AG08395 (cell line): ENCODE data around the gene MED16.
"Not testable (repeated sequence)": the region's sequence is repeated elsewhere in the genome, so short reads cannot be mapped to it uniquely, and the experiment has no call there.

Experiments used
- DNase-seq: peaks from one replicate; pipeline ENCODE4 v3.0.0; 2012; ENCODE audit warnings: mixed read lengths, low spot score

The MED16 gene

DNA sequence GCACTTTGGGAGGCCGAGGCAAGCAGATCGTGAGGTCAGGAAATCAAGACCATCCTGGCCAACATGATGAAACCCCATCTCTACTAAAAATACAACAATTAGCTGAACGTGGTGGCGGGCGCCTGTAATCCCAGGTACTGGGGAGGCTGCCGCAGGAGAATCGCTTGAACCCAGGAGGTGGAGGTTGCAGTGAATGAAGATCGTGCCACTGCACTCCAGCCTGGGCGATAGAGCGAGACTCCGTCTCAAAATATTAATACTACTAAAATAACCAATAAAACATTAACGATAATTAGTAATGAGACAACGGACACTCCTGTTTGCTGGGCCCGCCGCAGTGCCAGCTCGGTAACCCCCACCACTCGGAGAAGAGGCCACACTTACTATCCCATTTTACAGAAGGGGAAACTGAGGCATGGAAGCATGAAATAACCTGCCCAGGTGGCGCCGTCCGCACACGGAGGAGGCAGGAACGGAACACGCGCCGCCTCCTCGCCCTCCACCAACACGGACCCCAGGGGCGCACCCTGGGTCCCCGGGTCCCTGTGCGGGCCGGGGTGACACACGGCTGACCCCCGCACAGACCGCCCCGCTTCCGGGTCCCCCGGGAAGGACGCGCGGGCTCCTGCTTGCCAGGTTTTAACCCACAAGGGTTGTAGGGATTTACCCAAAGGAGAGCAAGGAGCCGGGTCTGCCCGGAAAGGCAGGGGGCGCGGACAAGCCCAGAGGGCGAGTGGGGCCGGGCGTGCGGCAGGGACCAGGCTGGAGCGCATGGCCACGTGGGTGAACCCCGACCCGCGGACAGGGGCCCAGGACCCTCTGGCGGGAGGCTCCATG is 18.4 kb upstream of the MED16 start:
- no peak for DNase-seq

DNA sequence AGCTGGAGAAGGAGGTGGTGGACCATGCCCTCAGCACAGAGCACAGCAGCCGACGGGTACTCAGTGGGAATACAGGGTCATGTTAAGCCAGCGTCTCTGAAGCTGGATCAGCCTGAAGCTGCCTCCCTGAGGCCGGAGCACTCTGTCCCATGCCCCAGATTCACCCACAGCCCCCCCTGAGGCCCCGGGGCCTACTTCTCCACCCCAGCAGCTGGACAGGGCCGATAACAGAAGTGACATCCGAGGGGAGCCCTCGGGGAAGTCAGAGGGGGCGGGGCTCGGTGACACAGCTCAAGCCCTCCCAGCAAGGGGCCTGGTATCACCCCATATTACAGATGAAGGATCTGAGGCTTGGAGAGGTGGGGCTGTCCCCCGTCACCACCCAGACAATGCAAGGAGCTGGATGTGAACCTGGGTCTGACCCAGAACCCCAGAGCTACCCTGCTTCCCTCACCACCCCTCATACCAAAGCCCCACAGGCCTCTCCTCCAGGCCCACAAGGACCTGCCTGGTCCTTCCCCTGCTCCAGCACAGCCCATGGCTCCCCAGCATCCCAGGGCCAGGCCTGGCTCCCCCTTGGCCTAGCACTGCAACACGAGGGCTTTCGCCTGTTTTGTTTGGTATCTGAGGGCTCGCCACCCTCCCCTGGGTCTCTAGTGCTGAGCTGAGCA is 14.3 kb upstream of the MED16 start:
- DNase-seq, result no peak

DNA sequence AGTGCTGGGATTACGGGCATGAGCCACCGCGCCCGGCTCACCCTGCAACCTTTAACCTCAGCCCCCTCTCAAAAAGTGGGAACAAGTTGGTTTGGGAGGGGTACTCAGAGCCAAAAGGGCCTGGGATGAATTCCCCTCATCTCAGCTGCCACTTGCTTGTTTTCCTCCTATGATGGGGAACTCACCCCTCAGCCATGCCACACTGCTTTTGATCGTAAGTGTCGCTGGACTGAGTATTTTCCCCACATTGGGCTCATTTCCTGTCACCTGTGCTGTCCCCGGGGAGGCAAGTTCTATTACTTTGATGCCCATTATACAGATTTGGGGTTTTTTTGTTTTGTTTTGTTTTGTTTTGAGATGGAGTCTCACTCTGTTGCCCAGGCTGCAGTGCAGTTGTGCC is 13.5 kb upstream of the MED16 start:
- DNase-seq, result no peak

DNA sequence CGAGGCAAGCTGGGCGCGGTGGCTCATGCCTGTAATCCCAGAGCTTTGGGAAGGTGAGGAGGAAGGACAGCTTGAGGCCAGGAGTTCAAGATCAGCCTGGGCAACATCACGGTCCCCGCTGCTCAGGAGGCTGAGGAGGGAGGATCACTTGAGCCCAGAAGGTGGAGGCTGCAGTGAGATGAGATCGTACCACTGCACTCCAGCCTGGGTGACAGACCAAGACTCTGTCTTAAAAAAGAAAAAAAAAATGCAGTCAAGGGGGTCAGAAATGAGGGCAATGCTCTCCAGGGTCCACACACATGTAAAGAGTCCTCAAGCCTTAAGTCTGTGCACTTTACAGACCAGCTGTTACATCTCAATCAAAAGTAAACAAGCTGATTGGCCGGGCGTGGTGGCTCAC is 11.6 kb upstream of the MED16 start:
- no peak for DNase-seq

DNA sequence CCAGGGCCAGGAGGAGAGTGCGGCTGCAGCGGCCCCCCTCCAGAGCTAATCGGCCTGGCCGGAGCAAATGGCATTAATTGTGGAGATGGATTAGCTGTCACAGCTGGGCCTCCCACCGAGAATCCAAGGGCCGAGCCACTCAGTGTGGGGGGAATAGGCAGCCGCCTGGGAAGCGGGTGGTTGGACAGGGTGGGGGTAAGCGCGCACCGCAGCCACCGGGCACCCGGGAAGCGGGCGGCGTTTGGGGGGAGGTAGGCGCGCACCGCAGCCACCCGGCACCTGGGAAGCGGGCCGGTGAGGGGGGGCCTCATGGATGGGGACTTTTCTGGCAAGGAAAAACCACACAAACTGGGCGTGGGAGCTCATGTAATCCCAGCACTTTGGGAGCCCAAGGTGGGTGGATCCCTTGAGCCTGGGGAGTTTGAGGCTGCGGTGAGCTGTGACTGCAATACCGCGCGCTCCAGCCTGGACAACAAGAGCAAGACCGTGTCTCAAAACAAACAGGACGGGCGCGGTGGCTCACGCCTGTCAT is 10.3 kb upstream of the MED16 start:
- no peak for DNase-seq

DNA sequence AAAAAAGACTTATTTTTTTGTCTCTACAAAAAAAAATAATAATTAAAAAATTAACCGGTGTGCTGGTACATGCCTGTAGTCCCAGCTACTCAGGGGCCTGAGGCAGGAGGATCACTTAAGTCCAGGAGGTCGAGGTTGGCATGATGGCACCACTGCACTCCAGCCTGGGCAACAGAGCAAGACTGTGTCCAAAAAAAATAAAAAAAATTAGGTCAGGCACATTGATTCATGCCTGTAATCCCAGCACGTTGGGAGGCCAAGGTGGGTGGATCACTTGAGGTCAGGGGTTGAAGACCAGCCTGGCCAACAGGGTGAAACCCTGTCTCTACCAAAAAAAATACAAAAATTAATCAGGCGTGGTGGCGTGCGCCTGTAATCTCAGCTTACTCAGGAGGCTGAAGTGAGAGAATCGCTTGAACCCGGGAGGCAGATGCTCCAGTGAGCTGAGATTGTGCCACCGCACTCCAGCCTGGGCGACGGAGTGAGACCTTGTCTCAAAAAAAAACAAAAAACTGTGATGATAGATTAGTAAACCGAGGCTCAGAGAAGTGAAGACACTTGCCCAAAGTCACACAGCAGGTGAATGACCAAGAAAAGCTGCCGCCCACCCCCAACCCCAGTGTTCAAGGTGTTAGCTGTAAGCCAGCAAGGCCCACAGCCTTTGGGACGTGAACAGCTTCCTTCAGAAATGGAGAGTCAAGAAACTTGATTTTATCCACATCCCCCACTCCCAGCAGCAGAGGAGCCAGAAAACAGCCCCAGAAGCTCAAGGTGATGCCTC is 9.6 kb upstream of the MED16 start:
- DNase-seq, result no peak

DNA sequence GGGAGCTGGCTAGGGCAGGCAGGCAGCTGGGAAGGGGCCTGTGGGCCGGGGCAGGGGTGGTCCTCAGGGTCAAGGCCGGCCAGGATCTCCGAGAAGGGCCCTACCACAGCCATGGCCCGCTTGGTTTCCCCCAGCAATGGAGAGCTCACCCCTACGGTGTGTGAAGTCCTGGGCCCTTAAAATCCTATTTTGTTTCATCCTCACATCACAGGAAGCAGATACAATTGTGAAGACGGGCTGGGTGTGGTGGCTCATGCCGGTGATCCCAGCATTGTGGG is 9.0 kb upstream of the MED16 start:
- no peak for DNase-seq

DNA sequence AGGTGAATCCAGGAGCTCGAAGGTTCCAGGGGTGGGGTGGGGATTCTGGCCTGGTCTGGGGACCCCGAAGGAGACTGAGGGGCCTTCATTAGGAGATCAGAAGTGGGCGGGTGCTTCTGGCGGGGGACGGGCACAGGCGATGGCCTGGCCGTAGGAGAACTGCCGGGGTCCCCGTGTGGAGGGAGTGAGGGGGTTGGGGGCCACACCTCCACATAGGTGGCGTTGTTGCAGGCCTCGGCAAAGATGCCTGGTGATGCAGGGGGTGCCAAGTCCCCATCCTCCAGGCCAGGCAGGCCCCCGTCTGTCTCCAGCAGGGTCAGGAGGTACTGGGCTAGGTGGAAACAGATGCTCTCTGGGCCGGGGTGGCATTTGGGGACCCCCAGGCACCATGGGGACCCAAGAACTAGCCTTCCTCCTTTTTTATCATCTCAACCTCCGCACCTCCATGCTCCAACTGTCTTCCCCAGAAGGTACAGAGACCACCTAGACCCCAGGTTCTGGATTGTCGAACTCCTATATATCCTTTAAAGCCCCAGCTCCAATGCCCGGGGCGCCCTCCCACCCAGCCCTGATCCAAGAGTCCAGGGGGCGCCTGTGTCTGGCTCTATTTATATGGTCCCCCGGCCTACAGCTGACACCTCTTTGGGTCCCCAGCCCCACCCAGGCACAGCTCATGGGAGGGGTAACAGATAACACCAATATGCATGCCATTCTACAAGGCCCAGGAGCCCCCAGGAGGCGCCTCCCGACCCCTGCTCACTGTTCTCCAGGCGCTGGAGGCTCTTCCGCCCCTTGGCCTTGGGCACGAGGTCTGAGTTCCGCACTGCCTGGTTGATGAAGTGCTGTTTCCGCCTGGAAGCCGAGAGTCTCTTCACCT is 8.5 kb upstream of the MED16 start:
- no peak for DNase-seq

DNA sequence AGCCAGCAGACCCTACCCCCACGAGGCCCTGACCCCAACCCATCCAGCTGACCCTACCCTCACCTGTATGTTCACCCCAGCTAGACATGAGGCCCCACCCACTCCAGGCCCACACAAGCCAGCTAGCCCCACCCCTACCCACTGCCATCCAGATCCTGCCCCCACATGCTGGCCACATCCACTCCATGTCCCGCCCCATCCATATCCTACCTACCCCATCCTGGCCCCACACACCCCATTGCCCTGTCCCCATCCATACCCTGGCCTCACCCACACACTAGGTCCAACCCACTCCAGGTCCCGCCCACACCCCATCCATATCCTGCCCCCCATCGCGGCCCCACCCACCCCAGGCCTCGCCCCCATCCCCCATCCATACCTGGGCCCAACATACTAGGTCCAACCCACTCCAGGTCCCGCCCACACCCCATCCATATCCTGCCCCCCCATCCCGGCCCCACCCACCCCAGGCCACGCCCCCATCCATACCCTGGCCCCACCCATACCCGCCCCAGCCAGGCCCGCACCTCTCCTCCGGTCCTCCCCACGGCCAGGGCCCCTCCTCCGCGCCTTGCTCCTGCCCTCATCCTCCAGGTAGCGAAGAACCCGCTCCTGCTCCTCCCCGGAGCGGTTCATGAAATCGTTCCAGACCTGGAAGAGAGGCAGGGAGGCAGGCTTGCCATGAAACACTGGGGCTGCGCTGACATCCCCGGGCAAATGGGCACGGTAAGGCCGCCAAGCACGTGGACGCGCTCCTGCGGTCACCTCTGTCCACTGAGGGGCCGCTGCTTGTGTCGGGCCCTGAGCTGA is 7.5 kb upstream of the MED16 start:
- DNase-seq, result no peak

DNA sequence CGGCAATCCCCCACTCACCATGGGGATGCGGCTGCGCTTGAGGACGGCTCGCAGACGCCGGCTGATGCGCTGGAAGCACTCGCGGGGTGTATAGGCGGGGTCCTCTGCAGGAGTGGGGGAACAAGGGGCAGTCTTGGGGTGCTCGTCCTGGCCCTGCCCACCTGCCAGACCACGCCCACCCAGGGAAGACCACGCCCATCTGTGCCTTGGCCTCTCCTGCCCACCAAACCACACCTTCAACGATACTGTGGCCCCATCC is 7.0 kb upstream of the MED16 start:
- no peak for DNase-seq

DNA sequence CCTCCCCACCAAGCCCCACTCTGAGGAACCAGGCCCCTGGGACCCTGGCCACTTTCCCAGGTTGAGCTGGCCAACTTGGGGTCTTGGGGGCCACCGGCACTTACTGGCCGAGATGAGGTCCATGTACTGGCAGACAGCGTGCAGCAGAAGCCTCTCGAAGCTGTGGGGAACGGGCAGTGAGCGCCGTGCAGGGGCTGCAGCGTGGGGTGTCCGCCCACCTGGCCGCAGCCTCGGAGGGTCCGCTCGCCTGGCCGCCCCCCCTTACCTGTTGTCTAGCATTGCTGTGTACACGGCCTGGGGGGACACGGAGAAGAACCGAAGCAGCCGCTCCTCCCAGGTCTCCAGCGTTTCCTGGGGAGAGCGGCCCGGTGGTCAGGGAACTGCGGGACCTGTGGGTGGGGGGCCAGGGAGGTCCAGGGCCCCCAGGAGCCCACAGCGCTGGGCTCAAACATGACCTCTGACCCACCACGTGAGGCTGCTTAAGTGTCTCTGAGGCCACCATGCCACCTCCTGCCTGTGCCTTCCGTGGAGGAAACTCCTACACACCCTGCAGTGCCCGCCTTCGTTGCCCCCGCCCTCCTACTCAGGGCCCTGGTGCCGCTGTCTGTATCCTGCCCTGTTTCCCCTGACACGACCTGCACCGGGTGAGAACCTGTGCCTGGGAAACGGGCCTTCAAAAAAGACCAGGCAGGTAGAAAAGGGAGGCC is 6.5 kb upstream of the MED16 start:
- no peak for DNase-seq

DNA sequence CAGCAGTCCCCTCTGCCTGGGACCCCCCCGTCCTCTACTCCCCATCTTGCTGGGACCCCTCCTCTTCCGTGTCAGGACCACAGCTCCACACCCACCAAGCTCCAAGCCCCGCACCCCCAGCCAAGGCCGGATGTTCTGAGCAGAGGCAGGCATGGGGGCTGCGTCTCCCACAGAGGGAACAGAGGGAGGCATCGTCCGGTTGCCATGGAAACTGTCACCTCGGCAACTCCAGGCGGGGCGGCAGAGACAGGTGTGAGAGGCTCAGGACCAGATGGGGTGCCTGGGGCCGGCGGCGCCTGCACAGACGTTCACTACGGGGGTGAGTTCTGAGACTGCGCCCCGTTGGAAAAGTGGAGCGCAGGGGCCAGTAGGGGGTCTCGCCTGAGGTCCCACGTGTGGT is 5.7 kb upstream of the MED16 start:
- DNase-seq, result no peak

DNA sequence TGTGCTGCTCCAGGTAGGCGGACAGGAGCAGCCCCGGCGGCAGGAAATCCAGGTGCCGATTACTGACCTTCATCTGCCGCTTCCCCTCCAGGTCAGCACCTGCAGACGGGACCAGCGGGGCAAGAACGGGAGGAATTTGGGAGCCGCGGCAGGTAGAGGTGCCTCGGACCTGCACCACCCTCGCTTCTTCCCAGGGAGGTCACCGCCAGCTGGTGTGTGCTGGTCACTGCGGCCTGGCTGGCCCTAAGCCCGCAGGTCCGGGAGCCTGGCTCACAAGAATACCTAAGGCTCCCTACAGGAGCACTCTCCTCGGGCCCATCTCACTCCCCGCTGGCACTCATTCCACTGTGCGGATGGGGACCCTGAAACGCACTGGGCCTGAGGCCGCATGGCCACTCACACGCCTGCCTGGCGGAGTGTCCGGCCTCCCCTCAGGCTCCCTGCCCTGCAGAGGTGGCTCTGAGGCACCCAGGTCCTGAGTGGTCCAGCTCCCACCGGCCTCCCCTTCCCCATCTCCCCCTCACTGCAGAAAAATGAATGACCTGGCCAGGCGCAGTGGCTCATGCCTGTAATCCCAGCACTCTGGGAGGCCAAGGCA is 4.6 kb upstream of the MED16 start:
- DNase-seq, result no peak

DNA sequence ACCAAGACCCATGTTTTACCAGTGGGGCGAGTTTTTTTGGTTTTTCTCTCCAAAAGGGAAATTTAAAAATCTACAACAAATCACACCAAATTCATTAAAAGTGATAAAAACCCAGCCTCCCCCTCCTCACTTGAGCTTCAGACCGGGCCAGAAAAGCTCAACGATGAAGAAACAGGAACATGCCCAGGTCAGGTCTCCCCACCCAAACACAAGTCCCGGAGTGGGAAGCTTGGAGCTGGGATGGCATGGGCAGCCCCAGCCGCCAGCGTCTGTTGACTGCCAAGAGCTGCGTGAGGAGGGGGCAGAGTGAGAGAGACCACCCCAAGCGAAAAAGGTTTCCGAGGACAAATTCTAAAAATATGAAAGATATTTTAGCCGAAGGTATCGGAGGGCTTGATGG is 4.0 kb upstream of the MED16 start:
- DNase-seq, result no peak

DNA sequence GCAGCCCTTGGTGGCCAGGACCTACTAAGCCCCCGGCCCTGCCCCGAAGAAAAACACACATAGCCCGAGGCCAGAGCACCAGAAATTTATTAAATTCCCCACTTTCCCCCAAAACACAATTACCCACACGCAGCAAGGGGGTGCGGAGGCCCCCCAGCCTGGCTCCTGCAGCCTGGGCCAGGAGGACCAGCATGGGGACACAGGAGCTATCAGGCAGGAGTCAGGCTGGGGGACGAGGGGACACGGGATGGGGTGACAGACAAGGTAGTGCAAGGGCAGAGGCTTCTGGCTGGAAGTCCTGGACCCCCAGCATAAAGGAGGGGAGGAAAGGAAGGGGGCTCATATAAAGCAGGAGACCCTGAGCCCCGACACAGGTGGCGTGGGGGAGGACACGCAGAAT is 3.4 kb upstream of the MED16 start:
- no peak for DNase-seq

DNA sequence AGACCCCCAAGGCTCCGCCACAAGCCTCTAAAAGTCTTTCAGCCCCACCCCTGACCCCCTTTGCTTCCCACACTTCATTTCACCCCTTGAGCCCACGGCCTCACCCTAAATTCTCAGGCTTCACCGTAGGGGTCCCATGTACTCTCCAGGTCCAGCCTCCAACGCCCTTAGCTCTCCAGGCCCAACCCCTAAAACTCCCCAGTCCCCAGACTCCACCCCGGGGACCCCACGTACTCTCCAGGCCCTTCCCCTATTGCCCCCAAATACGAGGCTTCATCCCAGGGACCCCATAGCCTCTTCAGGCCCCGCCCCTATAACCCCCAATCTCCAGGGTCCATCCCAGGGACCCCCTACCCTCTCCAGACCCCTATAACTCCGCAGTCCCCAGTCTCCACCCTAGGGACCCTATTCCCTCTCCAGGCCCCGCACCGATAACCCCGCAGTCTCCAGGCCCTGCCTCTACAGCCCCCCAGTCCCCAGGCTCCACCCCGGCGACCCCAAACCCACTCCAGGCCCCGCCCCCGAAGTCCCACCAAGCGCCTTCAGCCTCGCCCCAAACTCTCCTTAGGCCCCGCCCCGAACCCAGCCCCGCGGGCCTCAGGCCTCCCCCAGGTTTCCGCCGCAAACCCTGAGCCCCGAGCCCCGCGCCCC is 619 bp downstream of the MED16 start:
- DNase-seq, result no peak

DNA sequence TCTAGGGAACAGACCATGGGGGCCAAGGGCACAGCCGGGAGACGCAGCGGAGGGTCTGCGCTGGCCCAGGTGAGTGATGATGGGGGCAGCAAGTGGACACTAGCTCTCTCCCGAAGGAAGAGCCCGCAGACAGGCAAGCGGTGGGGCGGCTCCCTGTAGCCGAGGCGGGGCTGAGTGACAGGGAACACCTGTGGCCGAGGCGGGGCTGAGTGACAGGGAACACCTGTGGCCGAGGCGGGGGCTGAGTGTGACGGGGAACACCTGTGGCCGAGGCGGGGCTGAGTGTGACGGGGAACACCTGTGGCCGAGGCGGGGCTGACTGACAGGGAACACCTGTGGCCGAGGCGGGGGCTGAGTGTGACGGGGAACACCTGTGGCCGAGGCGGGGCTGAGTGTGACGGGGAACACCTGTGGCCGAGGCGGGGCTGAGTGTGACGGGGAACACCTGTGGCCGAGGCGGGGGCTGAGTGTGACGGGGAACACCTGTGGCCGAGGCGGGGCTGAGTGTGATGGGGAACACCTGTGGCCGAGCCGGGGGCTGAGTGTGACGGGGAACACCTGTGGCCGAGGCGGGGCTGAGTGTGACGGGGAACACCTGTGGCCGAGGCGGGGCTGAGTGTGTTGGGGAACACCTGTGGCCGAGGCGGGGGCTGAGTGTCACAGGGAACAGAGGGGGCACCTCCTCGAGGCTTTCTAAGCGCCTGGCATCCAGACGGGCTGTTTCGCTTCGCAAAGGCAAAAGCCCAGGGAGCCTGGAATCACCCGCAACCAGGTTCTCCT is 1.4 kb downstream of the MED16 start:
- DNase-seq, result not testable (repeated sequence)

DNA sequence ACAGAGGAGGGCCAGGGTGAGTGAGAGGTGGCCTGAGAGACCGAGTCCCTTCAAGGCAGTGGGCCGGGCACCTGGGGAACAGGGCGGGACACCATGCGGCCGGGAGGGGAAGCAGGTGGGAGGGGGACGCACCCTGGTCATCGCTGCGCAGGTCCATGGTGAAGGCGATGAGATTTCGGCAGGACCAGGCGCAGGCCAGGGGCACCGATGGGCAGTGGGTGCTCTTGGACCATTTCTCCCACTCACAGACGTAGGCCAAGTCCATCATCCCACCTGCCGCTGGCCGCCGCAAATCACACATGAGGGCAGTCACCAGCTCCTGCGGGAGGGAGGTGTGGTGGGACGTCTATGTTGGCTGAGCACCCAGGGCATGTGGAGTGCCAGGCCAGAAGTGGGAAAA is 2.2 kb downstream of the MED16 start:
- DNase-seq, result no peak

DNA sequence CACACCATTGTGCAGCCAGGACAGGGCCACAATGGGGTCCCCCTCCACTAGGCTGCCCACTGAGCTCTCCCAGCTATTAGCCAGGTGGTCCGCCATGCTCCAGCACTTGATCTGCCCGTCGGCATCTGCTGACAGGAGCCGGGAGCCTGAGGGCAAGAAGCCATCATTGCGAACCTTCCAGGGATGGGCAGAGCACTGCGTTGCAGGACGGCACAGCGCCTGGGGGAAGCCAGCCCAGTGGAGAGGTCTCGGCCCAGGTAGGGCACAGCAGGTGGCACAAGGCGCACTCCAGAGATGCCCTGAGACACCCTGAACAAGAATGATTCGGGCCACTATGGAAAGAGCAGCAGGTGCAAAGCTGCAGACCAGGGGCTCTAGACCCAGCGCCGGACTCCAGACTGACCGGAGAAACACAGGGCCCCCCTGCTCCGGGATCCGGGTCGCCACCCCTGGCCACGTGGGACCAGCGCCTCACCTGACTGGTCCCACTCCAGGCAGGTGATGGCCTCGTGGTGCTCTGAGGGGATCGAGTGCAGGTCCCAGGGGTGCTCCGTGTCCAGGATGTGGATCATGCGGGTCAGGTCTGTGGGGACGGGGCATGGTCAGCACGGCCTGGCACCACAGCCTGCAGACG is 3.2 kb downstream of the MED16 start:
- no peak for DNase-seq
